HS-5 (cell line): ENCODE measurements around the gene S100A14.
"Not testable (repeated sequence)": the region's sequence is repeated elsewhere in the genome, so short reads cannot be mapped to it uniquely, and the experiment has no call there.

Experiments used
- DNase-seq: peaks from one replicate; pipeline ENCODE4 v3.0.0-alpha.2; 2012; ENCODE audit warnings: low read depth

The S100A14 gene

GRCh38 chr1:153586347-153586746, 29.8 kb downstream of the S100A14 start:
- DNase-seq, result no peak

GRCh38 chr1:153585006-153585405, 31.1 kb downstream of the S100A14 start:
- no peak for DNase-seq

DNA sequence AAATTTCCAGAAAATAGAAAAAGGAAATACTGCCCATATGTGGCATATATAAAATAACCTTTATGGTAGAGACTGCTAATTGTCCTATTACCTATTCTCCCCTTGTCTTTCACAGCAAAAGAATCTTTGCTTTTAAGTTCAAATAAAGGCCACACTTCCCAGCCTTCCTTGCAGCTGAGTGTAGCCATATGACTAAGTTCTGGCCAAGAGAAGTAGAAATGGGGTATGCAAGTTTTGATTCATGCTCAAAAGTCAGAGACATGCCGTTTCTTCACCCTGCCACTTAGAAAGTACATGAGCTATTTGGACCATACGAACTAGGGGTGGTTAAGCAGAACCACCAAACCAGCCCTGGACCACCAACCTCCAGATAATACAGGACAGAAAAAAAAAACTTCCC, 32.1 kb downstream of the S100A14 start:
- no peak for DNase-seq

GRCh38 chr1:153583514-153583913, 32.6 kb downstream of the S100A14 start:
- not testable (repeated sequence) for DNase-seq

DNA sequence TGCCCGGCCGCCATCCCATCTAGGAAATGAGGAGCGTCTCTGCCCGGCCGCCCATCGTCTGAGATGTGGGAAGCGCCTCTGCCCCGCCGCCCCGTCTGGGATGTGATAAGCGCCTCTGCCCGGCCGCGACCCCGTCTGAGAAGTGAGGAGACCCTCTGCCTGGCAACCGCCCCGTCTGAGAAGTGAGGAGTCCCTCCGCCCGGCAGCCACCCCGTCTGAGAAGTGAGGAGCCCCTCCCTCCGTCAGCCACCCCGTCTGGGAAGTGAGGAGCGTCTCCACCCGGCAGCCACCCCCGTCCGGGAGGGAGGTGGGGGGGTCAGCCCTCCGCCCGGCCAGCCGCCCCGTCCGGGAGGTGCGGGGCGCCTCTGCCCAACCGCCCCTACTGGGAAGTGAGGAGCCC, 33.3 kb downstream of the S100A14 start:
- DNase-seq, result not testable (repeated sequence)

GRCh38 chr1:153578936-153579335, 37.2 kb downstream of the S100A14 start:
- DNase-seq, result no peak

DNA sequence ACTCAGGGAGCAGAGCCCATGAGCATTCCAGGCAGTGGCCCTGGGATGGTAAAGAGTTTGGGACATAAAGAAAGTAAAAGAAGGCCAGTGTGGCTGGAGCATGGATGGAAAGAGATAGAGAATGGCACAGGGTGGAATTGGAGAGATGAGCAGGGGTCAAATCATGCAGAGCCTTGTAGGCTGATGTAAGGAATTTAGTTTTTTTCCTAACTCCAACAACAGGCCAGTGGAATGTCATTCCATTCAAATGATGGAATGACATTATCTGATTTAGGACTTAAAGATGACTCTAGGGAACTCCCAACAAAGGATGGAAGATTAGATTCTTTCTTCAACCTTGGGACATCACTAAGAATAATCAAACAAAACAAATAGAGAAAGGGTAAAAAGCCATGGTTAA, 37.6 kb downstream of the S100A14 start:
- DNase-seq, result peak; percentile 35

GRCh38 chr1:153577624-153578051, 38.5 kb downstream of the S100A14 start:
- no peak for DNase-seq

GRCh38 chr1:153577138-153577537, 39.0 kb downstream of the S100A14 start:
- DNase-seq, result no peak

GRCh38 chr1:153575497-153575896, 40.6 kb downstream of the S100A14 start:
- not testable (repeated sequence) for DNase-seq

DNA sequence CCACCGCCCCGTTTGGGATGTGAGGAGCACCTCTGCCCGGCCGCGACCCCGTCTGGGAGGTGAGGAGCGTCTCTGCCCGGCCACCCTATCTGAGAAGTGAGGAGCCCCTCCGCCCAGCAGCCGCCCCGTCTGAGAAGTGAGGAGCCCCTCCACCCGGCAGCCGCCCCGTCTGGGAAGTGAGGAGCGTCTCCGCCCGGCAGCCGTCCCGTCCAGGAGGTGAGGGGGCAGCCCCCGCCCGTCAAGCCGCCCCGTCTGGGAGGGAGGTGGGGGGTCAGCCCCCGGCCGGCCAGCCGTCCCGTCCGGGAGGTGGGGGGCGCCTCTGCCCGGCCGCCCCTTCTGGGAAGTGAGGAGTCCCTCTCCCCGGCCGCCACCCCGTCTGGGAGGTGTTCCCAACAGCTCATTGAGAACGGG, 41.0 kb downstream of the S100A14 start:
- not testable (repeated sequence) for DNase-seq

GRCh38 chr1:153573351-153573750, 42.8 kb downstream of the S100A14 start:
- DNase-seq, result no peak

DNA sequence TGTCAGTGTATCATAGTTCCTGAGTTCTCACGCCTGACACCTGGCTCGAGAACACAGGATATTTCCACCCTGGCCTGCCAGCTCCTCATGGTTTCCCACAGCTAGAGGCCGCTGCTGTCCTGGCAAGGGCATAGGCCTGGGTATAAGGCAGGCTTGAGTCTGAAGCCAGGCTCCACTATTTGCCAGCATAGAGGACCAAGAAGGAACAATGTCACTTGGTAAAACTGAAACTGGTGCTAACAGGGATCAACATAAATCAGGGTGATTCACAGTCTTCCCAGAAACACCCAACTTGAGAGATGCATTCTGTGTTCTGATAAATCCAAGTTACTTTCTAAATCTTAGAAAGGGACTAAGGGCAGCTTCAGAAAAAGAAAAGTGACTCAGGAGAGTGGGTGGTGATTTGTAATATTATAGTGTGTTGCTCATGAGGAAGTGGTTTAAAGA, 43.5 kb downstream of the S100A14 start:
- DNase-seq, result peak; percentile 88

DNA sequence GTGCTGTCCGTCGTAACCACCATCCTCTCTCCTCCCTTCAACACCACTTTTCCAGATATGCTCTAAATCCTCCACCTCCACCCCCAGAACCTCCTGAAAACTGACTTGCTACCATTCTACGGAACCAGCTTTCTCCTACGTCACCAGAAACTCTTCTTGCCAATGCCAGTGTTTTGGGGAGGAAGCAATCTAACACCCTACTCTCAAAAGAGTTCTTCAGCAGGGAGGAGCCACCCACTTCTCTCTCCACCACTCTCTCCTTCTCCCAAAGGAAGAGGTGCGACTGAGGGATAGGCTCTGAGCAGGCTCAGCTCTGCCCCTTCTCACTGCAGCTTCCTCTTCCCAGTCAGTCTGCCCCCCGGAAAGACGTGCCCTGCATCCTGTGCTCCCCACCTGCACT, 44.4 kb downstream of the S100A14 start:
- DNase-seq, result no peak

DNA sequence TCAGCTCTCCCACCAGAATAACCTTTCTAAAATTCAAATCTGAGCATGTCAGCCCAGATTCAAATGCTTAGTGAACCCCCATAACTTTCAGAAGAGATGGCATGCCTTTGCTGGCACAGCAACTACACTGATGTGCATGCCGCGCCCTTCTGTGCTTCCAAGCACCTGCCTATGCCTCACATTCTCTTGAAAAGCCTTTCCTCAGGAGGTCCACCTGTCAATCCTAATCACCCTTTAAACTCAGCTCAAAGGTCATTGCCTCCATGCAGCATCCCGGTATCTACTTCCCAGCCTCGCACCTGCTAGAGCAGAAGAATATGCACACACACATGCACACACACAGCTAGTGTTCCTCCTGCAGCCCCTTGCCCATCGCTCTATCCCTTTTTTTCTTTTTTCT, 45.3 kb downstream of the S100A14 start:
- no peak for DNase-seq

- no peak for DNase-seq
Measured at GRCh38 chr1:153569465-153569864, 46.7 kb downstream of the S100A14 start.

DNA sequence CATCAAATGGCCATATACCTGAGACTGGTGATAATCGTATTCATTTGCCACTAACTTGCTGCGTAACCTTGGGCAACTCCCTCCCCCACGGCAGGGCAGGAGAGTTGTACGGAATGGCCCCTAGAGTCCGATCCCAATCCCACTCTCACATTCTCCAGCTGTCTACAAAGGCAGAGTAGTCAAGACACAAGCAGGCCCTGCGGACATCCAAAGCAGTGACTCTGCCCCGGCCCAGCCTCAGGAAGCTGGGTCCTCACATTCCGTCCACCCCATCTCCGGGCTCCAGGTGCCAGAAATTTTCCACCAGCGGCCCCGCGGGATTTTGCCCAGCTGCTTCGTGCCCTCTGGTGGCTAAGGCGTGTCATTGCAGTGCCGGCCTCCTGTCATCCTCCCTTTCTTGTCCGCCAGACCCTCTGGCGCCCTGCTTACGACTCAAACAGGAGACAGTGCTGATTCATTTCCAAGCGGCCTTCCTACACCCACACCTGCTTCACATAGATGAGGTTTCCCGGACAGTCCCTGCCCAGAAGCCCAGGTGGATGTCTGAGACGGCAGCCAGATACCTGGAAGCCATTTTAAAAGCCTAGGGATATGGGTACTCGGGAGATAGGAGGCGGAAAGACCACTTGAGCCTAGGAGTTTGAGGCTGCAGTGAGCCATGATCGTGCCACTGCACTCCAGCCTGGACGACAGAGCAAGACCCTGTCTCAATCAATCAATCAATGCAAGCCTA, 47.6 kb downstream of the S100A14 start:
- peak; percentile 77 for DNase-seq

GRCh38 chr1:153567621-153568366, 48.3 kb downstream of the S100A14 start:
- DNase-seq, result no peak

- DNase-seq, result peak; percentile 96
Measured at GRCh38 chr1:153566414-153567371, 49.4 kb downstream of the S100A14 start.

DNA sequence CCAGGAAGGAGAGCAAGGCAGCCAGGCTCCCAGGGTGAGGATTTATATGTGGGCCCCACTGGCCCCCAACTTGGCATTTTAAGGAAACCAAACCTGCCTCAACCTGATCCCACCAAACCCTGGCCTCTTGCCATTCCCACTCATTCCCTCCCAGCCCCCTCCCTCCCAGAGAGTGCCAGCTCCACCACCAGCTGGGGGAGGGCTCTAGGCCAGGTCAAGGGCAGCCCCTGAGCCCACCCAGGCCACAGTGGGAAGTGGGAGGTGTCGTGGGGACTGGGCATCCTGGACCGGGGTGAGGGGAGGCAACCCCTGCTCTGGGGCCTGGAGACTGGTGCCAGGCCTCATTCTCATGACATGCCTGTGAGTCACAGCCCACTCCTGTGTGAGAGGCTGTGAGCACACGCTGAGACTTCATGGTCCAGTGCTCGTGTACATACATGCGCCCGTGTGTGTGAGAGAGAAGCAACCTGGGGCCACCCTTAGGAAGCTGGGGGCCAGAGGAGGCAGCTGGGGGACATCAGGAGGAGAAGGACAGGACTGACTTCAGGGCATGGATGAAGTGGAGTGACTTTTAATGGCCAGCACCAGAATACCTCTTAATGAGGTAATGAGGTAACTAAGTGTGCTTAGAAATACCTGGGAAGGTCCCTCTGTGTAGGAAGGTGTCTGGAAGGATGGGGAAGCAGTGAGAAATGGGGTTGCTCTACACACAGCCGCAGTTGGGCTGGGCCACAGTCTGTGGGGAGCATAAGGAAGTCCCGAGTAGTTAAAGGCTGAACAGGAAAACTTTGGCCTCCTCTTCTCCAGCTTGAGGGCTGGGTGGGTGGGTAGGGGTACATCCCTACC, 50.4 kb downstream of the S100A14 start, which contains the start of gene S100A2:
S100A2 (minus strand) TSS at position 316 of the 846 bp plus-strand sequence. CDS start 1,967 bp downstream, outside the sequence.
- peak; percentile 89 for DNase-seq
